Glomerular endothelial cell (primary cell): ENCODE data around the gene C8B. TPM values are rescaled to one million over a fixed set of nuclear protein-coding genes. Genes with fewer than 3 reads are reported as not detected.

Experiments
- DNase-seq: peaks from one replicate; pipeline ENCODE4 v3.0.0-alpha.2; 2011; ENCODE audit warnings: low read depth, low spot score; ENCODE audit errors: extremely low read depth
- total RNA-seq: library from RNA; depleted of rRNA; stranded (reverse); fragments of >200 nt; gene quantifications from 2 replicates; pipeline ENCODE4 v1.2.3, GENCODE V29; 2015

C8B gene
- total RNA-seq, 1 donor from 2014 or later: not detected

GRCh38 chr1:56905667-56906066 is 60.1 kb downstream of the C8B start:
- no peak for DNase-seq

- no peak for DNase-seq
Measured at GRCh38 chr1:56904663-56905397, 61.0 kb downstream of the C8B start.

GRCh38 chr1:56903778-56904177 is 62.0 kb downstream of the C8B start:
- no peak for DNase-seq

GRCh38 chr1:56901716-56902115 is 64.1 kb downstream of the C8B start:
- no peak for DNase-seq

DNA sequence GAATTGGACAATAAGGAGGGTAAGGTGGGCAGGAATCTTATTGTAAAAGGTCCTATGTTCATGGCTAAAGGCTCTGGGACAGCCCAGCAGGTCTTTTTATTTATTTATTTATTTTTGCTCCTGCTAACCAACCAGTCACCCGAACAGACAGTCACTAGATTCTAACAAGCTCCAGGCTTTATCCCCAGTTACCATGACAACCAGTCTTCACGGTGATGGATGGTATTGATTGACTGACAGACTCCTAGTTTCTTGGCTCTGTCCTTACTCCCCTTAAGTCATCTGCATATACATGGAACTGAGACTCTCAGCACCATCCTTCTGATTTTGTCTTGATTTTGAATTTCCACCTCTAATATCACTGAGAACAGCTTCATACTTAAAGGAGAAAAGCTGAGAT is 66.9 kb downstream of the C8B start:
- DNase-seq: no peak

DNA sequence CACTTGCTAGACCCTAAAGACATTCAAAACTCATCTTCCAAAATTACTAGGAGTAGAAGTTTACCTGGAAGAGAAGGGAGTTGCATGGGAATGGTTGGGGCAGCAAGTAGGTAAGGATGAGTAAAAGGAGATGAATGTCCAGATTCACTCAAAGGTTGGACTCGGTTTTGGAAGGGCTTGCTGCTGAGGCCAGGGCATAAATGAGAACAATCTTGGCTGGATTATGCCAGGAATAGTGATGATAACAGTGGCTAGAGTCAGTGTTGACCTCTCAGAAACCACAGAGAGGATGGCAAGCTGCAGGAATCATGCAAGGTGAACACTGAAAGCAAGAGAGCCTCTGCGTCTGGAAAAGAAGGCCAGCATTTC is 67.8 kb downstream of the C8B start:
- no peak for DNase-seq

- DNase-seq: no peak
Measured at GRCh38 chr1:56897150-56898004, 68.4 kb downstream of the C8B start.

DNA sequence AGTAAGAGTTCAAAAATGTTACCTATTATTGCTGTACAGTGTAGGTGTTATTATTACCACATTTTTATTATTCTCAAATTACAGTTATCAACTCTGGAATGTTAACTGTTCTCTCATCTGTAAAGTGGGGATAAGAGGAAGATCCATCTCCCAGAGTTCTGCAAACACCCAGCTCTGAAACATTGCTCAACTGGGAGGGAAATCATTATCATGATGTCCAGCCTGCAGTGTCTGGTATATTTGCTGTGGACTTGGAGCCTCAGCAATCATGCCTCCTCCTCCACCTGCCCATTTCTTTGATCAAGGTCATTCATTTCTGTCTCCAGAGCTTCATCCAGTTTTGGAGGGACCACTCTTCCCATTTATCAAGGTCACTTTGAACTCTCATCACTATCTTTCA is 71.8 kb downstream of the C8B start:
- no peak for DNase-seq

DNA sequence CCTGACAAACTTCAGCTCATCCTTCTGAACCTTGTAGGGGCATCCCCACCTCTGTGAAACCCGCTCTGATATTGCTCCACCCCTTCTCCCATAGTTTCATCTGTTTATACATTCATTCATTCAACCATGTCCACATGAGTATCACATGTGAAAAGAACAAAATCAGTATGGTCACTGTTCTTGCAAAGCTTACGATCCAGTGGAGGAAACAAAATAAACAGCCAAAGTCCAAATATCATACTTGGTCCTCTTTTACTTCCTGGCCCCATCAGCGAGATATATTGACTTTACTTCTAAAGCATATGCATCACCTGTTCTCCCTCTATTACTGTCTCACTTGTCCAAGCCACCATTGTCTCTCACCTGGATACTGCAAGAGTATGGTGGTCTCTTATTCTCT is 75.6 kb downstream of the C8B start:
- no peak for DNase-seq

GRCh38 chr1:56881417-56881816 is 84.4 kb downstream of the C8B start:
- no peak for DNase-seq

DNA sequence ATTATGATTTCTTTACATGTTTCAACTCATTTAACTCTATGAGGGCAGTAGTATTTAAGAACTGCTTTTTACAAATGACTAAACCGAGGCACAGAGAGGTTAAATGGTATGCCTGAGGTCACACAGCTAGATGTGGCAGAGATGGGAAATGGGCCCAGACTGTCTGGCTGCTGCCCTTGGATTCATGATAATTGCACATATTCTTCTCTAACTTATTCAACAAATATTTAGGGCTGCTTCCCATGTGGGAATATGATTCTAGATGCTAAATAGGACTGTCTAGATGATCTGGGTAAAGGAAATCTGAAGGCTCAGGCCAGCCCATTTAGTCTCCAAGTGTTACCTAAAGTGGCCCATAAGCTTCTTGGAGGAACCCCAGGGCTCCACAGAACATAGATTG is 85.0 kb downstream of the C8B start:
- DNase-seq: no peak

Other genes starting within 250 kb of the C8B start
- not detected in 2 replicates for gene FYB2, start 146.6 kb downstream of the C8B start, total RNA-seq
- gene C8A, start 111.2 kb downstream of the C8B start, total RNA-seq: not detected in 2 replicates